Neural progenitor cell (in vitro differentiated cells): Measurements from ENCODE around the gene RNU7-1. TPM values are rescaled to one million over a fixed set of nuclear protein-coding genes. Genes with fewer than 3 reads are reported as not detected.

Experiments
- DNase-seq: peaks from one replicate; pipeline ENCODE4 v3.0.0-alpha.2; 2016; ENCODE audit warnings: low spot score
- H2AFZ ChIP-seq: fragments of 200-600 bp; sonication (generic); replicated peaks from 2 replicates; pipeline ENCODE4 v1.6.1; 2016; ENCODE audit warnings: antibody characterized with exemption
- H3F3A ChIP-seq: fragments of 200-600 bp; sonication (generic); 2 replicates; pipeline ENCODE4 v1.6.1; 2016; ENCODE audit warnings: antibody characterized with exemption, low read depth
- H3K27ac ChIP-seq: fragments of 200-600 bp; sonication (generic); 2 replicates; pipeline ENCODE4 v1.5.1; 2016; ENCODE audit warnings: mild to moderate bottlenecking
- H3K27me3 ChIP-seq: fragments of 200-600 bp; sonication (generic); 2 replicates; pipeline ENCODE4 v1.6.1; 2016; ENCODE audit warnings: mild to moderate bottlenecking, moderate library complexity
- H3K36me3 ChIP-seq: fragments of 200-600 bp; sonication (generic); 2 replicates; pipeline ENCODE4 v1.5.1; 2016
- H3K4me1 ChIP-seq: fragments of 200-600 bp; sonication (generic); 2 replicates; pipeline ENCODE4 v1.6.1; 2016; ENCODE audit warnings: mixed run types
- H3K4me2 ChIP-seq: fragments of 200-600 bp; sonication (generic); 2 replicates; pipeline ENCODE4 v1.6.1; 2016
- H3K4me3 ChIP-seq: fragments of 200-600 bp; sonication (generic); 2 replicates; pipeline ENCODE4 v1.5.1; 2016
- H3K79me2 ChIP-seq: fragments of 200-600 bp; sonication (generic); 2 replicates; pipeline ENCODE4 v1.6.1; 2016; ENCODE audit warnings: low read depth
- H3K9ac ChIP-seq: fragments of 200-600 bp; sonication (generic); 2 replicates; pipeline ENCODE4 v1.6.1; 2016
- H3K9me3 ChIP-seq: fragments of 200-600 bp; sonication (generic); 2 replicates; pipeline ENCODE4 v1.5.1; 2016; ENCODE audit warnings: low read depth
- H4K20me1 ChIP-seq: fragments of 200-600 bp; sonication (generic); 2 replicates; pipeline ENCODE4 v1.6.1; 2016; ENCODE audit warnings: low read depth
- H3K27ac Mint-ChIP-seq: 3 replicates; pipeline ENCODE4 v1.8.0; 2021; ENCODE audit warnings: mixed read lengths
- H3K27me3 Mint-ChIP-seq: 2 replicates; pipeline ENCODE4 v1.8.0; 2022; ENCODE audit warnings: low read depth, mild to moderate bottlenecking, inconsistent platforms, moderate library complexity, mixed read lengths; ENCODE audit not compliant: insufficient read depth
- H3K36me3 Mint-ChIP-seq: 3 replicates; pipeline ENCODE4 v1.8.0; 2021; ENCODE audit warnings: mixed read lengths
- H3K4me1 Mint-ChIP-seq: 3 replicates; pipeline ENCODE4 v1.8.0; 2021; ENCODE audit warnings: mixed read lengths
- H3K4me3 Mint-ChIP-seq: 3 replicates; pipeline ENCODE4 v1.8.0; 2021; ENCODE audit warnings: mild to moderate bottlenecking, moderate library complexity, mixed read lengths
- H3K9me3 Mint-ChIP-seq: 3 replicates; pipeline ENCODE4 v1.8.0; 2020; ENCODE audit warnings: mixed read lengths
- CTCF ChIP-seq: fragments of 200-600 bp; sonication (generic); IDR thresholded peaks from 2 replicates; pipeline ENCODE4 v1.5.1; 2017; ENCODE audit warnings: antibody characterized with exemption, mild to moderate bottlenecking
- EZH2 ChIP-seq: fragments of 200-600 bp; sonication (generic); IDR thresholded peaks from 2 replicates; pipeline ENCODE4 v1.6.1; 2017; ENCODE audit warnings: antibody characterized with exemption, mild to moderate bottlenecking, moderate library complexity
- EZH2phosphoT487 ChIP-seq: fragments of 200-600 bp; sonication (generic); IDR thresholded peaks from 2 replicates; pipeline ENCODE4 v1.6.1; 2017; ENCODE audit warnings: antibody characterized with exemption
- total RNA-seq: library from RNA; depleted of rRNA; stranded (reverse); fragments of >200 nt; gene quantifications from 2 replicates; pipeline ENCODE4 v1.2.3, GENCODE V29; 2015; ENCODE audit warnings: low replicate concordance

Gene RNU7-1
- total RNA-seq, 1 donor from 2014 or later: not detected

- Mint-ChIP-seq H3K9me3 (no peaks in the 10 kb centered on the region), H3K36me3 (no peaks in the 10 kb centered on the region), H3K27ac (peak overlapping the region; percentile 76), H3K27me3 (peaks cover 7% of the 10 kb centered on the region), H3K4me3 (peak overlapping the region; percentile 58), H3K4me1 (peaks cover 35% of the 10 kb centered on the region)
- Histone ChIP-seq H3K9me3 (no peaks in the 10 kb centered on the region), H3K27me3 (no peaks in the 10 kb centered on the region), H3K4me1 (peaks cover 4% of the 10 kb centered on the region), H3K36me3 (no peaks in the 10 kb centered on the region), H2AFZ (no peak overlapping the region), H3K4me3 (no peak overlapping the region), H3K79me2 (no peaks in the 10 kb centered on the region), H3F3A (peaks cover 2% of the 10 kb centered on the region), H3K9ac (no peak overlapping the region), H4K20me1 (no peaks in the 10 kb centered on the region), H3K27ac (no peak overlapping the region), H3K4me2 (no peak overlapping the region)
- DNase-seq: no peak
- TF ChIP-seq EZH2 (no peak), EZH2phosphoT487 (no peak), CTCF (no peak)
Measured at GRCh38 chr12:6956021-6956727, 12.6 kb downstream of the RNU7-1 start.

GRCh38 chr12:6957151-6957701 is 13.6 kb downstream of the RNU7-1 start:
- Histone ChIP-seq H3F3A (peaks cover 12% of the 10 kb centered on the region), H3K36me3 (no peaks in the 10 kb centered on the region), H2AFZ (no peak overlapping the region), H3K9ac (no peak overlapping the region), H4K20me1 (no peaks in the 10 kb centered on the region), H3K4me3 (no peak overlapping the region), H3K79me2 (no peaks in the 10 kb centered on the region), H3K4me1 (peaks cover 10% of the 10 kb centered on the region), H3K27me3 (no peaks in the 10 kb centered on the region), H3K4me2 (no peak overlapping the region), H3K27ac (no peak overlapping the region), H3K9me3 (no peaks in the 10 kb centered on the region)
- peaks cover 46% of the 10 kb centered on the region for H3K4me1 Mint-ChIP-seq
- DNase-seq: no peak
- H3K4me3 Mint-ChIP-seq: no peak overlapping the region
- no peaks in the 10 kb centered on the region for H3K36me3 Mint-ChIP-seq
- no peaks in the 10 kb centered on the region for H3K9me3 Mint-ChIP-seq
- peaks cover 8% of the 10 kb centered on the region for H3K27me3 Mint-ChIP-seq
- TF ChIP-seq CTCF (no peak), EZH2phosphoT487 (no peak), EZH2 (no peak)
- H3K27ac Mint-ChIP-seq: peak overlapping the region; percentile 88

GRCh38 chr12:6957741-6958608 is 14.4 kb downstream of the RNU7-1 start:
- no peak for TF ChIP-seq EZH2
- no peak for TF ChIP-seq CTCF
- TF ChIP-seq EZH2phosphoT487: no peak
- Mint-ChIP-seq H3K4me3 (no peak overlapping the region), H3K9me3 (no peaks in the 10 kb centered on the region), H3K27ac (no peak overlapping the region), H3K4me1 (peaks cover 42% of the 10 kb centered on the region), H3K36me3 (no peaks in the 10 kb centered on the region), H3K27me3 (peaks cover 8% of the 10 kb centered on the region)
- Histone ChIP-seq H3K4me3 (no peak overlapping the region), H3F3A (peaks cover 20% of the 10 kb centered on the region), H3K9me3 (no peaks in the 10 kb centered on the region), H4K20me1 (no peaks in the 10 kb centered on the region), H3K4me2 (no peak overlapping the region), H2AFZ (no peak overlapping the region), H3K9ac (peak overlapping the region; percentile 32), H3K27me3 (no peaks in the 10 kb centered on the region), H3K4me1 (peaks cover 18% of the 10 kb centered on the region), H3K36me3 (no peaks in the 10 kb centered on the region), H3K79me2 (no peaks in the 10 kb centered on the region), H3K27ac (no peak overlapping the region)
- no peak for DNase-seq
